ENCODE measurements around the gene CAND2.
"Not testable (repeated sequence)": the region's sequence is repeated elsewhere in the genome, so short reads cannot be mapped to it uniquely, and the experiment has no call there.

The CAND2 gene

DNA sequence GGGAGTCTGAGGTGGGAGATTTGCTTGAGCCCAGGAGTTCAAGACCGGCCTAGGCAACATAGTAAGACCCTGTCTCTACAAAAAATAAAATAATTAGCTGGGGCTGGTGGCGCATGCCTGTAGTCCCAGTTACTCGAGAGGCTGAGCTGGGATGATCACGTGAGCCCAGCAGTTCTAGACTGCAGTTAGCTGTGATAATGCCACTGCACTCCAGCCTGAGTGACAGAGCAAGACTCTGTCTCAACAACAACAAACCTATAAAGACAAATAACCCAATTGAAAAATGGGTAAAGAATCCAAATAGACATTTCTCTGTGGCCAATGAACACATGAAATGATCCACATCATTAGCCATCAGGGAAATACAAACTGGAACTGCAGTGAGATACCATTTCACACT lies 46.0 kb downstream of the CAND2 start:
- H3K27ac ChIP-seq (ENCODE audit: low read depth, low read length, poor library complexity, severe bottlenecking), result no peak overlapping the region
- H3F3A ChIP-seq (ENCODE audit: insufficient read depth, low read length), result no peaks in the 10 kb centered on the region
- TF ChIP-seq, protein P1, sequence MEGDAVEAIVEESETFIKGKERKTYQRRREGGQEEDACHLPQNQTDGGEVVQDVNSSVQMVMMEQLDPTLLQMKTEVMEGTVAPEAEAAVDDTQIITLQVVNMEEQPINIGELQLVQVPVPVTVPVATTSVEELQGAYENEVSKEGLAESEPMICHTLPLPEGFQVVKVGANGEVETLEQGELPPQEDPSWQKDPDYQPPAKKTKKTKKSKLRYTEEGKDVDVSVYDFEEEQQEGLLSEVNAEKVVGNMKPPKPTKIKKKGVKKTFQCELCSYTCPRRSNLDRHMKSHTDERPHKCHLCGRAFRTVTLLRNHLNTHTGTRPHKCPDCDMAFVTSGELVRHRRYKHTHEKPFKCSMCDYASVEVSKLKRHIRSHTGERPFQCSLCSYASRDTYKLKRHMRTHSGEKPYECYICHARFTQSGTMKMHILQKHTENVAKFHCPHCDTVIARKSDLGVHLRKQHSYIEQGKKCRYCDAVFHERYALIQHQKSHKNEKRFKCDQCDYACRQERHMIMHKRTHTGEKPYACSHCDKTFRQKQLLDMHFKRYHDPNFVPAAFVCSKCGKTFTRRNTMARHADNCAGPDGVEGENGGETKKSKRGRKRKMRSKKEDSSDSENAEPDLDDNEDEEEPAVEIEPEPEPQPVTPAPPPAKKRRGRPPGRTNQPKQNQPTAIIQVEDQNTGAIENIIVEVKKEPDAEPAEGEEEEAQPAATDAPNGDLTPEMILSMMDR (IDR thresholded peaks at IDR 0.05; ENCODE audit: low read length), result no peak
- TF ChIP-seq EZH2 (IDR thresholded peaks at IDR 0.05; ENCODE audit: borderline replicate concordance, low read length), result no peak
- H2AFZ ChIP-seq (ENCODE audit: low read length), result no peak overlapping the region
- H3K36me3 ChIP-seq (ENCODE audit: insufficient read depth, low read length), result peaks cover 36% of the 10 kb centered on the region
- H3K79me2 ChIP-seq (ENCODE audit: insufficient read depth, low read length), result peaks cover 35% of the 10 kb centered on the region
- 0 out of 2 replicates have a peak, but pooled peaks cover 3% of the 10 kb centered on the region for H4K20me1 ChIP-seq (ENCODE audit: insufficient read depth, low read length)
- no peak overlapping the region for H3K4me2 ChIP-seq (ENCODE audit: low read length)
- H3K27me3 ChIP-seq (ENCODE audit: insufficient read depth, low read length), result peaks cover 5% of the 10 kb centered on the region; the same call in 1 of the 2 replicates
- no peak overlapping the region for H3K4me3 ChIP-seq (ENCODE audit: low read depth, low read length, poor library complexity, severe bottlenecking)
- H3K9me2 ChIP-seq (ENCODE audit: low read depth, low read length), result no peaks in the 10 kb centered on the region
- H3K9me3 ChIP-seq (ENCODE audit: low read length), result 0 out of 2 replicates have a peak, but pooled peaks cover 2% of the 10 kb centered on the region
- peaks cover 32% of the 10 kb centered on the region for H3K4me1 ChIP-seq (ENCODE audit: insufficient read depth, low read length, severe bottlenecking)
- H3K9ac ChIP-seq (ENCODE audit: low read length), result no peak overlapping the region

DNA sequence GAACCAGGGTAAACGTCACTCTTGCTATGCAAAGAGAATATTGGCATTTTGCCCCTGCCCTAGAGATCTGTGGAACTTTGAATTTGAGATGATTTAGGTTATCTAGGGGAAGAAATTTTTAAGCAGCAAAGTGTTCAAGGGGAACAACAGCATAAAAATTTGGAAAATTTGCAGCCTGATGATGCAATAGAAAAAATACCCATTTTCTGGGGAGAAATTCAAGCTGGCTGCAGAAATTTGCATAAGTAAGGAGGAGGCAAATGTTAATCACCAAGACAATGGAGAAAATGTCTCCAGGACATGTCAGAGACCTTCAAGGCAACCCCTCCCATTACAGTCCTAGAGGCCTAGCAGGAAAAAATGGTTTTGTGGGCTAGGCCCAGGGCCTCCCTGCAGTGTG lies 49.3 kb downstream of the CAND2 start:
- no peak overlapping the region for H3K4me2 ChIP-seq (ENCODE audit: low read length)
- H3K79me2 ChIP-seq (ENCODE audit: insufficient read depth, low read length), result peaks cover 6% of the 10 kb centered on the region
- H3K4me1 ChIP-seq (ENCODE audit: insufficient read depth, low read length, severe bottlenecking), result peaks cover 3% of the 10 kb centered on the region
- H3K27ac ChIP-seq (ENCODE audit: low read depth, low read length, poor library complexity, severe bottlenecking), result no peak overlapping the region
- no peaks in the 10 kb centered on the region for H3K9me2 ChIP-seq (ENCODE audit: low read depth, low read length)
- no peak overlapping the region for H3K4me3 ChIP-seq (ENCODE audit: low read depth, low read length, poor library complexity, severe bottlenecking)
- H4K20me1 ChIP-seq (ENCODE audit: insufficient read depth, low read length), result no peaks in the 10 kb centered on the region
- H2AFZ ChIP-seq (ENCODE audit: low read length), result no peak overlapping the region
- H3K9me3 ChIP-seq (ENCODE audit: low read length), result 0 out of 2 replicates have a peak, but pooled peaks cover 2% of the 10 kb centered on the region
- H3K9ac ChIP-seq (ENCODE audit: low read length), result no peak overlapping the region
- no peaks in the 10 kb centered on the region for H3F3A ChIP-seq (ENCODE audit: insufficient read depth, low read length)
- peaks cover 5% of the 10 kb centered on the region; the same call in 1 of the 2 replicates for H3K27me3 ChIP-seq (ENCODE audit: insufficient read depth, low read length)
- no peak for TF ChIP-seq EZH2 (IDR thresholded peaks at IDR 0.05; ENCODE audit: borderline replicate concordance, low read length)
- TF ChIP-seq, protein P1 (IDR thresholded peaks at IDR 0.05; ENCODE audit: low read length), result no peak
- peaks cover 3% of the 10 kb centered on the region for H3K36me3 ChIP-seq (ENCODE audit: insufficient read depth, low read length)

DNA sequence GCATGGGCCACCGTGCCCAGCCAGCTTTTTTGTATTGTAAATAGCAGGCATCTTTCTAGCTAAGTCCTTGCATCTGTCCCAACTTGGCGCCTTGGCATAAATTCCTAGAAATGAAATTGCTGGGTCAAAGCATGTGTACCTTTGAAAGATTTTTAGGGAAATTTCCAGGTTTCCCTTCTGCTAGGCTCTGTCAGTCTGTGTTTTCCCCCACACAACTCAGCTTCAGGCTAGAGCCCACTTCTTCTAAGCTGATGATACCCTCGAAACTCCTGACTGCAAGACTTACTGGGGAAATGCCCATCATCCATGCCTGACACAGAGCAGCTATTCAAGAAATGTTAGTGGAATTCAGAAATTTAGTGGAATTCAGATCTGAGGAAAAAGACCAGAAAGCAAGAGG lies 55.7 kb downstream of the CAND2 start:
- Histone ChIP-seq H4K20me1 (ENCODE audit: insufficient read depth, low read length) (no peaks in the 10 kb centered on the region), H3K9ac (ENCODE audit: low read length) (no peak overlapping the region), H3K27ac (ENCODE audit: low read depth, low read length, poor library complexity, severe bottlenecking) (no peak overlapping the region), H3K79me2 (ENCODE audit: insufficient read depth, low read length) (no peaks in the 10 kb centered on the region), H2AFZ (ENCODE audit: low read length) (no peak overlapping the region), H3K9me3 (ENCODE audit: low read length) (no peaks in the 10 kb centered on the region), H3K4me1 (ENCODE audit: insufficient read depth, low read length, severe bottlenecking) (no peaks in the 10 kb centered on the region), H3F3A (ENCODE audit: insufficient read depth, low read length) (no peaks in the 10 kb centered on the region), H3K27me3 (ENCODE audit: insufficient read depth, low read length) (peaks cover 2% of the 10 kb centered on the region; the same call in 1 of the 2 replicates), H3K4me3 (ENCODE audit: low read depth, low read length, poor library complexity, severe bottlenecking) (no peak overlapping the region), H3K36me3 (ENCODE audit: insufficient read depth, low read length) (no peaks in the 10 kb centered on the region; the same call in 1 of the 2 replicates), H3K9me2 (ENCODE audit: low read depth, low read length) (no peaks in the 10 kb centered on the region), H3K4me2 (ENCODE audit: low read length) (no peak overlapping the region)
- TF ChIP-seq EZH2 (IDR thresholded peaks at IDR 0.05; ENCODE audit: borderline replicate concordance, low read length), result no peak
- TF ChIP-seq, protein P1 (IDR thresholded peaks at IDR 0.05; ENCODE audit: low read length), result no peak

DNA sequence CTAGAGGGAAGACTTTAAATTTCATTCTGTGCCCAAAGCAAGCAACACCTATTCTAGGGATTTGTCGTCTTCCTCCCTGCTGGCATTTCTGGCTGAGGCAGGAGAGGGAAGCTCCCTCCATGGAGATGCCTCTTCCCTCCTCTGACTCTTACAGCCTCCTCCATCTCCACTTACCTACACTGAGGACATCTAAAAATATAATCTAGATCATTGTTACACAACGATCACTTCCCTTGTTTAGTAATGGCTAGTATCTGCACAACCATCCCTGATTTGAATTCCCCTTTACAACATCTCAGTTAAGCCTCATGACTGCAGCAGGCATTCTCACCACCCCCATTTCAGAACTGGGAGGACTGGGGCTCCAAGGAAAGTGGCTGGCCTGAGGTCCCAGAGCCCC lies 57.4 kb downstream of the CAND2 start:
- H3K79me2 ChIP-seq (ENCODE audit: insufficient read depth, low read length); H3K36me3 ChIP-seq (ENCODE audit: insufficient read depth, low read length); H3K27ac ChIP-seq (ENCODE audit: low read depth, low read length, poor library complexity, severe bottlenecking); H3K9me2 ChIP-seq (ENCODE audit: low read depth, low read length); H3K27me3 ChIP-seq (ENCODE audit: insufficient read depth, low read length); H3K4me1 ChIP-seq (ENCODE audit: insufficient read depth, low read length, severe bottlenecking); H2AFZ ChIP-seq (ENCODE audit: low read length); H4K20me1 ChIP-seq (ENCODE audit: insufficient read depth, low read length); H3K9me3 ChIP-seq (ENCODE audit: low read length); H3K4me2 ChIP-seq (ENCODE audit: low read length); H3K4me3 ChIP-seq (ENCODE audit: low read depth, low read length, poor library complexity, severe bottlenecking); H3F3A ChIP-seq (ENCODE audit: insufficient read depth, low read length); H3K9ac ChIP-seq (ENCODE audit: low read length): not testable (repeated sequence)

Measured in OCI-LY1 (cell line).